Adrenal gland (tissue), 12 donors: ENCODE results near the gene SUMO2. TPM values are rescaled to one million over a fixed set of nuclear protein-coding genes. Genes with fewer than 3 reads are reported as not detected.
A peak's percentile ranks its signal among the peaks of the same experiment; 100 is the strongest.
"Not testable (repeated sequence)": the region's sequence is repeated elsewhere in the genome, so short reads cannot be mapped to it uniquely, and the experiment has no call there.

ENCODE experiments used
- DNase-seq, 7 donors: peaks; one replicate each; pipeline ENCODE4 v3.0.0-alpha.2; 2019 to 2020
- H3K27ac ChIP-seq, 5 donors: fragments of 200-600 bp; sonication (generic) in 4 of 5; 1 replicate in 3 of 5; 2 replicates in 2 of 5; pipeline versions ENCODE4 v1.5.1 to v1.8.0; 2016 to 2020; ENCODE audit warnings: mild to moderate bottlenecking in 1 of 5
- H3K27me3 ChIP-seq: fragments of 200-600 bp; 2 replicates; pipeline ENCODE4 v1.8.0; 2021
- H3K36me3 ChIP-seq, 2 donors: fragments of 200-600 bp; replicated peaks in 1 of 2; 1 replicate in 1 of 2; 2 replicates in 1 of 2; pipeline versions ENCODE4 v1.5.1 to v1.8.0; 2018 to 2022
- H3K4me1 ChIP-seq, 2 donors: fragments of 200-600 bp; replicated peaks in 1 of 2; 1 replicate in 1 of 2; 2 replicates in 1 of 2; pipeline versions ENCODE4 v1.5.1 to v1.8.0; 2018 to 2021
- H3K4me3 ChIP-seq, 4 donors: fragments of 200-600 bp; sonication (generic) in 3 of 4; one replicate each; pipeline ENCODE4 v1.5.1; 2016 to 2018
- H3K9me3 ChIP-seq, 3 donors: fragments of 200-600 bp; sonication (generic) in 1 of 3; replicated peaks in 1 of 3; 1 replicate in 2 of 3; 2 replicates in 1 of 3; pipeline versions ENCODE4 v1.5.1 to v1.8.0; 2016 to 2021
- CTCF ChIP-seq, 6 experiments: fragments of 450-650 bp in 4 of 6; fragments of 200-600 bp in 2 of 6; sonication (generic) in 1 of 6; IDR thresholded peaks; 1 replicate in 5 of 6; 2 replicates in 1 of 6; pipeline versions ENCODE4 v1.5.1 to v1.8.0; 2016 to 2021; ENCODE audit warnings: antibody characterized with exemption in 6 of 6, mild to moderate bottlenecking in 2 of 6, moderate library complexity in 1 of 6
- POLR2A ChIP-seq, 2 donors: fragments of 450-650 bp; IDR thresholded peaks; one replicate each; pipeline ENCODE4 v1.6.1; 2017; ENCODE audit warnings: antibody characterized with exemption in 2 of 2, mild to moderate bottlenecking in 2 of 2, moderate library complexity in 1 of 2
- WGBS, 4 donors: extraction: QIAGEN DNeasy Blood & Tissue Kit in 2 of 4; methylation state at CpG; one replicate each; pipeline versions ENCODE4 v1.1.5 to v1.1.7; 2013 to 2017; 5-methylcytosine and 5-hydroxymethylcytosine counted together
- intact Hi-C, 2 donors: fragments of 100-400 bp; cut with DNase I; formaldehyde crosslinking; loops; one replicate each; pipeline versions ENCODE4 v1.14.1 to v1.15.0; 2022 to 2023
- polyA plus RNA-seq, 3 donors: library from polyadenylated mRNA; stranded (reverse); fragments of 200-250 nt in 2 of 3; fragments of 350-450 nt in 1 of 3; fragmentation: Illumina TruSeq in 1 of 3; extraction: RNeasy Lipid Tissue Mini Kit (QIAGEN cat#74804) in 1 of 3; gene quantifications; one replicate each; pipeline ENCODE4 v1.2.3, GENCODE V29; 2013 to 2014
- total RNA-seq, 9 donors: library from RNA; depleted of rRNA in 4 of 9; stranded (reverse); fragments of >200 nt in 4 of 9; fragments of 120-200 nt in 1 of 9; fragmentation: NEBNext Ultra II Directional in 1 of 9; extraction: Animal tissue kit (Norgen Biotek cat#: 25700) in 1 of 9; gene quantifications; one replicate each; pipeline versions ENCODE4 v1.1.0 to v1.2.4, GENCODE V29; 2013 to 2023
- donor health status: healthy with polysubstance abuse.
- donor health status: Bipolar disorder and iron deficiency.
- donor health status: DM: yes; HTN: yes; CAD: no.
- donor health status: DM: no; HTN: no; CAD: no.
- donor health status: DM: no; HTN: no; CAD: no.
- donor health status: DM: yes; HTN: yes; CAD: no.

The SUMO2 gene
- total and polyA plus RNA-seq, 12 donors = 54.9 to 371 (median 215) TPM

- 82 to 86% (median 85%) methylated on average over 12 of the region's 12 CpGs for WGBS, 4 donors
- Histone ChIP-seq H3K27me3 (no peaks in the 10 kb centered on the region), H3K4me3 (no peak overlapping the region), H3K4me1 (peaks cover 9 to 14% of the 10 kb centered on the region in 2 donors), H3K9me3 (no peaks in the 10 kb centered on the region), H3K27ac (no peak overlapping the region), H3K36me3 (peaks cover 0 to 33% of the 10 kb centered on the region in 2 donors)
- intact Hi-C loops = loop anchor here in 1 of 2 donors (10.0 kb wide), 1 partner anchor 93 kb away; no protein-coding TSS in a partner anchor
- no peak for TF ChIP-seq POLR2A (IDR thresholded peaks at IDR 0.05)
- TF ChIP-seq CTCF (IDR thresholded peaks at IDR 0.05) = no peak
- no peak for DNase-seq
Observed at GRCh38 chr17:75207760-75208159, 25.0 kb upstream of the SUMO2 start.

- not testable (repeated sequence) for H3K4me3 ChIP-seq, DNase-seq, H3K9me3 ChIP-seq, H3K27me3 ChIP-seq, H3K27ac ChIP-seq
- WGBS, 4 donors = 90 to 96% (median 93%) methylated on average over 8 of the region's 8 CpGs
- intact Hi-C loops = loop anchor here in 1 of 2 donors (10.0 kb wide), 1 partner anchor 92 kb away; no protein-coding TSS in a partner anchor
- peaks cover 9 to 14% of the 10 kb centered on the region in 2 donors for H3K4me1 ChIP-seq
- H3K36me3 ChIP-seq = peaks cover 0 to 28% of the 10 kb centered on the region in 2 donors
Observed at GRCh38 chr17:75207050-75207407, 24.3 kb upstream of the SUMO2 start.

- no peak for DNase-seq
- no peaks in the 10 kb centered on the region for H3K27me3 ChIP-seq
- peak overlapping the region; percentile 38 to 96 (median 53) for H3K4me3 ChIP-seq
- peaks cover 0 to 17% of the 10 kb centered on the region in 2 donors for H3K36me3 ChIP-seq
- peak overlapping the region in 4 of 5 donors; percentile 75 to 97 (median 92) for H3K27ac ChIP-seq
- peaks cover 9 to 14% of the 10 kb centered on the region in 2 donors for H3K4me1 ChIP-seq
- 0% methylated on average over 11 to 22 of the region's 22 CpGs for WGBS, 4 donors
- intact Hi-C loops = loop anchor here in 1 of 2 donors (10.0 kb wide), 1 partner anchor 91 kb away; no protein-coding TSS in a partner anchor
- no peak for TF ChIP-seq CTCF (IDR thresholded peaks at IDR 0.05)
- no peak for TF ChIP-seq POLR2A (IDR thresholded peaks at IDR 0.05)
- no peaks in the 10 kb centered on the region for H3K9me3 ChIP-seq
Observed at GRCh38 chr17:75205793-75206163, 23.0 kb upstream of the SUMO2 start.

- TF ChIP-seq POLR2A (IDR thresholded peaks at IDR 0.05) (peak in 1 of 2 donors; percentile 81), CTCF (IDR thresholded peaks at IDR 0.05) (peak in 3 of 6 experiments; percentile 9 to 30 (median 18))
- Histone ChIP-seq H3K27ac (peak within 1 kb of the TSS; percentile 75 to 97 (median 91)), H3K36me3 (peaks cover 0 to 14% of the 10 kb centered on the region in 2 donors), H3K9me3 (no peaks in the 10 kb centered on the region), H3K4me1 (peaks cover 9 to 14% of the 10 kb centered on the region in 2 donors), H3K27me3 (no peaks in the 10 kb centered on the region), H3K4me3 (peak within 1 kb of the TSS; percentile 46 to 96 (median 54))
- intact Hi-C loops = loop anchor here in 1 of 2 donors (10.0 kb wide), 1 partner anchor 90 kb away; no protein-coding TSS in a partner anchor
- peak; percentile 92 to 94 (median 93) for DNase-seq
- WGBS, 4 donors = 0 to 2% (median 1%) methylated on average over 27 to 57 of the region's 57 CpGs
Observed at GRCh38 chr17:75205037-75205792, 22.5 kb upstream of the SUMO2 start, which contains the start of gene NUP85. Gene NUP85 (plus strand): TSS chr17:75205679. CDS start chr17:75205762, 83 bp downstream.
